Kidney (tissue), 14 donors: ENCODE results near the gene ACAT2. TPM values are rescaled to one million over a fixed set of nuclear protein-coding genes. Genes with fewer than 3 reads are reported as not detected.
"Not testable (repeated sequence)": the region's sequence is repeated elsewhere in the genome, so short reads cannot be mapped to it uniquely, and the experiment has no call there.

ENCODE experiments used
- DNase-seq, 5 donors: peaks; one replicate each; pipeline ENCODE4 v3.0.0-alpha.2; 2013 to 2020
- FAIRE-seq: peaks from 2 replicates; lab custom pipeline; 2012; peaks lifted over from hg19 to GRCh38; lab: Jason Lieb, UNC
- H3K27ac ChIP-seq, 2 donors: one replicate each; pipeline ENCODE4 v1.7.0; 2013; ENCODE audit warnings: low read depth in 2 of 2, low read length in 2 of 2, inconsistent platforms in 1 of 2
- H3K27me3 ChIP-seq: one replicate; pipeline ENCODE4 v1.7.1; 2013; ENCODE audit warnings: low read length, inconsistent platforms; ENCODE audit not compliant: control insufficient read depth, insufficient read depth
- H3K36me3 ChIP-seq, 3 donors: one replicate each; pipeline versions ENCODE4 v1.7.0 to v1.7.1; 2013; ENCODE audit warnings: low read length in 3 of 3, control low read depth in 1 of 3, inconsistent platforms in 1 of 3; ENCODE audit not compliant: insufficient read depth in 3 of 3, control insufficient read depth in 2 of 3
- H3K4me1 ChIP-seq, 3 donors: one replicate each; pipeline versions ENCODE4 v1.7.0 to v1.7.1; 2013; ENCODE audit warnings: low read length in 3 of 3, inconsistent platforms in 1 of 3, low read depth in 1 of 3; ENCODE audit not compliant: control insufficient read depth in 2 of 3, insufficient read depth in 2 of 3
- H3K4me3 ChIP-seq, 3 donors: one replicate each; pipeline versions ENCODE4 v1.7.0 to v1.8.1; 2013; ENCODE audit warnings: low read length in 3 of 3, control low read depth in 1 of 3, inconsistent platforms in 1 of 3
- H3K9ac ChIP-seq, 3 donors: one replicate each; pipeline versions ENCODE4 v1.7.0 to v1.7.1; 2013; ENCODE audit warnings: low read length in 3 of 3, control low read depth in 1 of 3, inconsistent platforms in 1 of 3
- H3K9me3 ChIP-seq, 3 donors: one replicate each; pipeline versions ENCODE4 v1.7.0 to v1.7.1; 2013; ENCODE audit warnings: low read length in 3 of 3, control low read depth in 1 of 3, inconsistent platforms in 1 of 3; ENCODE audit not compliant: control insufficient read depth in 2 of 3, insufficient read depth in 1 of 3
- CTCF ChIP-seq: IDR thresholded peaks from 3 replicates; pipeline ENCODE4 v1.5.1; 2012; ENCODE audit warnings: mild to moderate bottlenecking, moderate library complexity, borderline replicate concordance; ENCODE audit not compliant: insufficient read depth; ENCODE audit errors: extremely low read depth
- intact Hi-C: fragments of 100-400 bp; cut with DNase I; formaldehyde crosslinking; loops from one replicate; pipeline ENCODE4 v1.11.1; 2022
- polyA plus RNA-seq: library from polyadenylated mRNA; stranded (reverse); fragments of 350-450 nt; fragmentation: Illumina TruSeq; extraction: RNeasy Lipid Tissue Mini Kit (QIAGEN cat#74804); gene quantifications from one replicate; pipeline ENCODE4 v1.2.3, GENCODE V29; 2014; ENCODE audit warnings: low read depth, low replicate concordance; ENCODE audit not compliant: insufficient read depth
- total RNA-seq: library from RNA; stranded (reverse); fragmentation: NEBNext Ultra II Directional; extraction: Animal tissue kit (Norgen Biotek cat#: 25700); gene quantifications from one replicate; pipeline ENCODE4 v1.2.1, GENCODE V29; 2021
- donor health status: control.
- donor health status: control.
- donor health status: control.
- donor health status: control.
- donor health status: control.
- donor health status: DM: yes; HTN: yes; CAD: no.
- donor health status: Normal renal cell carcinoma (clear cell type).

The ACAT2 gene
- total and polyA plus RNA-seq, 2 donors from 2014 or later = 20.4 to 30.5 TPM

DNA sequence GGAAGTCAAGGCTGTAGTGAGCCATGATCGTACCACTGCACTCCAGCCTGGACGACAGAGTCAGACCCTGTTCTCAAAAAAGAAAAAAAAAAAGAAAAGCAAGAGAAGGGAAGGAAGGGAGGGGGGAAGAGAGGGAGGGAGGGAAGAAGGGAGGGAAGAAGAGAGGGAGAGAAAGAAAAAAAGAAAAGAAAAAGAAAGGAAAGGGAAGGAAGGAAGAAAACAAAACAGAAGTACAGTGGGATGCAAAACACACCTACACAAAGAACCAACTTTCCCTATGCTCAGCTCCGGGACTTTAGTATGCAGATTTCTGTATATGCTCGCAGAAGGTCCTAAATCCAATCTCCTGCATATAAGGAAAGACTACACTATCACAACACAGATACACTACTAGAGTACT lies 37.1 kb upstream of the ACAT2 start:
- DNase-seq = no peak
- no peak overlapping the region for H3K27ac ChIP-seq
- no peak for FAIRE-seq
- no peak for TF ChIP-seq CTCF
- peaks cover 0 to 14% (median 7%) of the 10 kb centered on the region in 3 donors for H3K4me1 ChIP-seq
- H3K36me3 ChIP-seq = no peaks in the 10 kb centered on the region
- H3K4me3 ChIP-seq = no peak overlapping the region
- H3K9ac ChIP-seq = no peak overlapping the region
- intact Hi-C loops = no loop called here
- no peaks in the 10 kb centered on the region for H3K27me3 ChIP-seq
- no peaks in the 10 kb centered on the region for H3K9me3 ChIP-seq

DNA sequence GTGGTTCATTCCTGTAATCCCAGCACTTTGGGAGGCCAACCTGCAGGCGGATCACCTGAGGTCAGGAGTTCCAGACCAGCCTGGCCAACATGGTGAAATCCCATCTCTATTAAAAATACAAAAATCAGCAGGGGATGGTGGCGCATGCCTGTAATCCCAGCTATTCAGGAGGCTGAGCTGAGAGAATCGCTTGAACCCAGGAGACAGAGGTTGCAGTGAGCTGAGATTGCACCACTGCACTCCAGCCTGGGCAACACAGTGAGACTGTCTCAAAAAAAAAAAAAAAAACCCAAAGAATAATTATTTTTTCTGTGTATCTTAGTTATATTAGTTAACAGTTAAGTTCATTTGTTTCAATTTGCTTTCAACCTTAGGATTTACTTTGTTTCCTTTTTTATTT lies 36.6 kb upstream of the ACAT2 start:
- H3K4me3 ChIP-seq, H3K27ac ChIP-seq, H3K27me3 ChIP-seq, intact Hi-C loops, H3K36me3 ChIP-seq, H3K9me3 ChIP-seq, H3K9ac ChIP-seq, FAIRE-seq, DNase-seq: not testable (repeated sequence)
- peaks cover 0 to 17% (median 9%) of the 10 kb centered on the region in 3 donors for H3K4me1 ChIP-seq

DNA sequence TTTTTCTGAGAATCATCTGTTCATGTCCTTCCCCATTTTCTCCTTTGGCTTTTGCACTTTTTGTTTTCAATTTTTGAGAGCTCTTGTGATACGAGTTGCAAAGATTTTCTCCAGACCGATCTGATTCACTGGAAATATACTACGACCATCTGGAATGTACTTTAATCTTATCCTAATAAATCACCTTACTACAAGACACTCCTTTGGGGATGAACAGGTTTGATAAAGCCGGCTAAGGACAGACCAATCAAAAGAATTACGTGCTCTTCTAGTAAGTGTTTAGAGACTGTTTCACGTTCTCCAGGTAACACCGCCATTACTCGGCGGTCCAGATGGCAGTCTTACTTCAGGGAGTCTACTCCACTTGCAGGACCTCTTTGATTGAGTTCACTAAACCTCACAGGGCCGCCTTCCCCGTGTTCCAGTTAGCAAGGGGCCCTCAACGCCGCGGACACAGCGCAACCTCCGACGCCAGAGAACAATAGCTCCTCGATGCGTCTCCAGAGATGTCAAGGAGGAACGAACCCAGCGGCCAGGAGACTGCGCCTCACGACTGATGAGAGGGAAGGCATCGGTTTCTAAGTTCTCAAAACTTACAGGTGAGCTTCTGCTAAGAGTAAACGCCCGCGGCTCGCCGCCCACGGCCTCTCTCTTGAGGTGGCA lies 35.5 kb upstream of the ACAT2 start:
- H3K9me3 ChIP-seq = no peaks in the 10 kb centered on the region
- peak overlapping the region; percentile 78 to 96 (median 85) for H3K4me3 ChIP-seq
- FAIRE-seq = no peak
- H3K36me3 ChIP-seq = no peaks in the 10 kb centered on the region
- intact Hi-C loops = no loop called here
- no peak for DNase-seq
- no peaks in the 10 kb centered on the region for H3K27me3 ChIP-seq
- H3K9ac ChIP-seq = peak overlapping the region; percentile 71 to 88 (median 82)
- TF ChIP-seq CTCF = no peak
- peaks cover 0 to 22% (median 10%) of the 10 kb centered on the region in 3 donors for H3K4me1 ChIP-seq
- peak overlapping the region; percentile 95 to 100 for H3K27ac ChIP-seq

- H3K9ac ChIP-seq = peak within 1 kb of the TSS; percentile 71 to 97 (median 88)
- FAIRE-seq (no peak), DNase-seq (peak; percentile 98 to 99 (median 98))
- peaks cover 0 to 25% (median 10%) of the 10 kb centered on the region in 3 donors for H3K4me1 ChIP-seq
- H3K36me3 ChIP-seq = no peaks in the 10 kb centered on the region
- no peaks in the 10 kb centered on the region for H3K27me3 ChIP-seq
- intact Hi-C loops = no loop called here
- H3K27ac ChIP-seq = peak within 1 kb of the TSS; percentile 95 to 100
- peak within 1 kb of the TSS; percentile 78 to 96 (median 85) for H3K4me3 ChIP-seq
- no peaks in the 10 kb centered on the region for H3K9me3 ChIP-seq
- TF ChIP-seq CTCF = no peak
These were observed 34.7 kb upstream of the ACAT2 start, which contains the start of gene WTAP for GRCh38 chr6:159726918-159727716. WTAP (plus strand) TSS chr6:159727506; CDS start chr6:159736266, 8,760 bp downstream.
